ENCODE results near the gene LPO. TPM values are rescaled to one million over a fixed set of nuclear protein-coding genes. Genes with fewer than 3 reads are reported as not detected.

The LPO gene
- total RNA-seq, 1 experiment from 2014 or later = not detected

DNA sequence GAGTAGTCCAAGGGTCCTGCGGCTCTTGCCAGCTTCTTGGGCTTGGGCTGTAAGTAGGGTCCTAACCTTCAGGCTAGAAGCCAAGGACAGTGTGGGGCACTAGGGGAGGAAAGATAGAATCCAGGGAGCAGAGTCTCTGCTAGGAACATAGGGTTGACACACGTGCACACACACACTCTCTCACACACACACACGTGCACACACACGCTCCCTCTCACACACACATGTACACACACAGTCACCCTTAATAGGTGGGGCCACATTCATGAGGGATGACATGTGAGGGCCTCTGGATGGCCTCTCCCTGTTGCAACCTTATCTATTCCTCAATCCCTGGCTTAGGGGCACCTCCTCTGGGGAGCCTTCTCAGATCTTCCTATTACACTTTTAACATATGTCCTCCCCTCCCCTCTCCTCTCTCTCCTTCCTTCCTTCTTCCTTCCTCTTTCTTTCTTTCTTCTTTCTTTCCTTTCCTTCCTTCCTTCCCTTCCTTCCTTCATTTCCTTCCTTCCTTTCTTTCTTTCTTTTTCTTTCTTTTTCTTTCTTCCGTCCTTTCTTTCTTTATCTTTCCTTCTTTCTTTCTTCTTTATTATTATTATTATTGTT is 42.8 kb upstream of the LPO start:
- peaks cover 5% of the 10 kb centered on the region; the same call in 1 of the 2 replicates for H3K27me3 ChIP-seq (ENCODE audit: low read length)
- no peaks in the 10 kb centered on the region for H3K9me3 ChIP-seq (ENCODE audit: low read length)
- no peaks in the 10 kb centered on the region for H4K20me1 ChIP-seq (ENCODE audit: low read length)
- DNase-seq (no peak), ATAC-seq (no peak)
- TF ChIP-seq, protein P1, sequence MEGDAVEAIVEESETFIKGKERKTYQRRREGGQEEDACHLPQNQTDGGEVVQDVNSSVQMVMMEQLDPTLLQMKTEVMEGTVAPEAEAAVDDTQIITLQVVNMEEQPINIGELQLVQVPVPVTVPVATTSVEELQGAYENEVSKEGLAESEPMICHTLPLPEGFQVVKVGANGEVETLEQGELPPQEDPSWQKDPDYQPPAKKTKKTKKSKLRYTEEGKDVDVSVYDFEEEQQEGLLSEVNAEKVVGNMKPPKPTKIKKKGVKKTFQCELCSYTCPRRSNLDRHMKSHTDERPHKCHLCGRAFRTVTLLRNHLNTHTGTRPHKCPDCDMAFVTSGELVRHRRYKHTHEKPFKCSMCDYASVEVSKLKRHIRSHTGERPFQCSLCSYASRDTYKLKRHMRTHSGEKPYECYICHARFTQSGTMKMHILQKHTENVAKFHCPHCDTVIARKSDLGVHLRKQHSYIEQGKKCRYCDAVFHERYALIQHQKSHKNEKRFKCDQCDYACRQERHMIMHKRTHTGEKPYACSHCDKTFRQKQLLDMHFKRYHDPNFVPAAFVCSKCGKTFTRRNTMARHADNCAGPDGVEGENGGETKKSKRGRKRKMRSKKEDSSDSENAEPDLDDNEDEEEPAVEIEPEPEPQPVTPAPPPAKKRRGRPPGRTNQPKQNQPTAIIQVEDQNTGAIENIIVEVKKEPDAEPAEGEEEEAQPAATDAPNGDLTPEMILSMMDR (conservative IDR thresholded peaks at IDR 0.05; ENCODE audit: low read depth, low read length) = no peak
- TF ChIP-seq EZH2phosphoT487 (IDR thresholded peaks at IDR 0.05; ENCODE audit: borderline replicate concordance, low read length) (no peak), EZH2 (IDR thresholded peaks at IDR 0.05; ENCODE audit: low read length, unreplicated experiment) (no peak)
- H3K79me2 ChIP-seq (ENCODE audit: low read length) = no peaks in the 10 kb centered on the region
- no peak overlapping the region for H3K27ac ChIP-seq (ENCODE audit: low read length)
- ChIA-PET POLR2A (ENCODE audit: unreplicated experiment) (no interaction called here), CTCF (interaction anchor here (0.6 kb wide), 1 partner anchor 1092 kb away, joined by 4 read pairs; no protein-coding TSS in a partner anchor)
- no peak overlapping the region for H3K4me2 ChIP-seq (ENCODE audit: low read length)
- BruUV-seq (replicated peaks) = no TSS peak
- H2AFZ ChIP-seq (ENCODE audit: low read length) = no peak overlapping the region
- intact Hi-C loops (cut with micrococcal nuclease) = no loop called here
- no peaks in the 10 kb centered on the region for H3K36me3 ChIP-seq (ENCODE audit: low read depth, low read length)
- no peaks in the 10 kb centered on the region for H3K4me1 ChIP-seq (ENCODE audit: insufficient read depth, low read length)
- no peak overlapping the region for H3K9ac ChIP-seq (ENCODE audit: low read length)
- H3F3A ChIP-seq (ENCODE audit: low read length, unreplicated experiment) = no peaks in the 10 kb centered on the region
- H3K4me3 ChIP-seq (ENCODE audit: low read length) = no peak overlapping the region
- H3K9me2 ChIP-seq (replicated peaks; ENCODE audit: low read length) = no peaks in the 10 kb centered on the region

GRCh38 chr17:58196610-58197009 is 41.8 kb upstream of the LPO start:
- no peak for ATAC-seq

More at GRCh38 chr17:58196610-58197009, 41.8 kb upstream of the LPO start:
- Histone ChIP-seq H3K9me2 (replicated peaks; ENCODE audit: low read length) (no peaks in the 10 kb centered on the region), H3F3A (ENCODE audit: low read length, unreplicated experiment) (no peaks in the 10 kb centered on the region), H3K4me1 (ENCODE audit: insufficient read depth, low read length) (no peaks in the 10 kb centered on the region), H3K4me3 (ENCODE audit: low read length) (no peak overlapping the region), H3K9ac (ENCODE audit: low read length) (no peak overlapping the region), H3K27ac (ENCODE audit: low read length) (no peak overlapping the region), H3K27me3 (ENCODE audit: low read length) (peaks cover 5% of the 10 kb centered on the region; the same call in 1 of the 2 replicates), H3K79me2 (ENCODE audit: low read length) (no peaks in the 10 kb centered on the region), H3K36me3 (ENCODE audit: low read depth, low read length) (no peaks in the 10 kb centered on the region), H4K20me1 (ENCODE audit: low read length) (no peaks in the 10 kb centered on the region), H3K9me3 (ENCODE audit: low read length) (no peaks in the 10 kb centered on the region), H3K4me2 (ENCODE audit: low read length) (no peak overlapping the region), H2AFZ (ENCODE audit: low read length) (no peak overlapping the region)
- no TSS peak for BruUV-seq (replicated peaks)
- intact Hi-C loops (cut with micrococcal nuclease) = no loop called here
- ChIA-PET POLR2A (ENCODE audit: unreplicated experiment) (no interaction called here), CTCF (interaction anchor here (0.6 kb wide), 2 partner anchors 30 to 1093 kb away, joined by 3 to 4 read pairs; no protein-coding TSS in a partner anchor)
- TF ChIP-seq, protein P1 (conservative IDR thresholded peaks at IDR 0.05; ENCODE audit: low read depth, low read length) = no peak
- no peak for TF ChIP-seq EZH2 (IDR thresholded peaks at IDR 0.05; ENCODE audit: low read length, unreplicated experiment)
- TF ChIP-seq EZH2phosphoT487 (IDR thresholded peaks at IDR 0.05; ENCODE audit: borderline replicate concordance, low read length) = no peak
- no peak for DNase-seq

Data from PC-3 (cell line).